ENCODE measurements around the gene ACSM3. TPM values are rescaled to one million over a fixed set of nuclear protein-coding genes. Genes with fewer than 3 reads are reported as not detected.

ACSM3 gene
- total and polyA plus RNA-seq, 2 experiments from 2014 or later, result 1.8 to 4.5 TPM

- Histone ChIP-seq H3K4me3 (no peak overlapping the region), H3K9me3 (ENCODE audit: low read depth) (no peaks in the 10 kb centered on the region), H3K27ac (no peak overlapping the region), H3K36me3 (no peaks in the 10 kb centered on the region), H3K4me1 (ENCODE audit: low read depth) (peaks cover 16% of the 10 kb centered on the region), H3K27me3 (no peaks in the 10 kb centered on the region)
- no peak for TF ChIP-seq CTCF (IDR thresholded peaks at IDR 0.05; ENCODE audit: low read depth, low read length)
- no peak for DNase-seq (ENCODE audit: low read depth in 1 of 2, low spot score in 1 of 2)
Measured at GRCh38 chr16:20846551-20846950, 82.7 kb downstream of the ACSM3 start.

Other genes with a start within 250 kb of the ACSM3 start
- gene ACSM2B, start 187.6 kb upstream of the ACSM3 start, total RNA-seq, result not detected in 2 replicates
- not detected in 2 replicates for gene ACSM2B, start 187.6 kb upstream of the ACSM3 start, polyA plus RNA-seq
- not detected in 2 replicates for gene ACSM1, start 66.3 kb upstream of the ACSM3 start, total RNA-seq
- gene ACSM1, start 66.3 kb upstream of the ACSM3 start, polyA plus RNA-seq, result not detected in 2 replicates
- 83.3 and 85.9 TPM in 2 replicates for gene THUMPD1, start 22.2 kb upstream of the ACSM3 start, total RNA-seq
- 21.8 and 22.8 TPM in 2 replicates for gene THUMPD1, start 22.2 kb upstream of the ACSM3 start, polyA plus RNA-seq
- gene ERI2, start 42.5 kb downstream of the ACSM3 start, total RNA-seq, result 26.9 and 28.0 TPM in 2 replicates
- gene ERI2, start 42.5 kb downstream of the ACSM3 start, polyA plus RNA-seq, result 18.1 and 39.3 TPM in 2 replicates
- gene REXO5, start 42.5 kb downstream of the ACSM3 start, total RNA-seq, result 5.1 and 22.5 TPM in 2 replicates
- 10.2 and 27.0 TPM in 2 replicates for gene REXO5, start 42.5 kb downstream of the ACSM3 start, polyA plus RNA-seq
- gene DCUN1D3, start 136.3 kb downstream of the ACSM3 start, total RNA-seq, result 6.7 and 9.2 TPM in 2 replicates
- 4.5 and 6.6 TPM in 2 replicates for gene DCUN1D3, start 136.3 kb downstream of the ACSM3 start, polyA plus RNA-seq
- gene LYRM1, start 136.8 kb downstream of the ACSM3 start, total RNA-seq, result 42.6 and 49.8 TPM in 2 replicates
- 37.3 and 41.6 TPM in 2 replicates for gene LYRM1, start 136.8 kb downstream of the ACSM3 start, polyA plus RNA-seq

All from cardiac muscle cell (in vitro differentiated cells and primary cell).